Epithelial cell of alveolus of lung (primary cell): ENCODE measurements around the gene DCLRE1C. TPM values are rescaled to one million over a fixed set of nuclear protein-coding genes. Genes with fewer than 3 reads are reported as not detected.

Source experiments
- total RNA-seq: library from RNA; depleted of rRNA; stranded (reverse); fragments of >200 nt; gene quantifications from 2 replicates; pipeline ENCODE4 v1.2.1, GENCODE V29; 2015

The DCLRE1C gene
- total RNA-seq, result 4.6 and 5.7 TPM in 2 replicates

DNA sequence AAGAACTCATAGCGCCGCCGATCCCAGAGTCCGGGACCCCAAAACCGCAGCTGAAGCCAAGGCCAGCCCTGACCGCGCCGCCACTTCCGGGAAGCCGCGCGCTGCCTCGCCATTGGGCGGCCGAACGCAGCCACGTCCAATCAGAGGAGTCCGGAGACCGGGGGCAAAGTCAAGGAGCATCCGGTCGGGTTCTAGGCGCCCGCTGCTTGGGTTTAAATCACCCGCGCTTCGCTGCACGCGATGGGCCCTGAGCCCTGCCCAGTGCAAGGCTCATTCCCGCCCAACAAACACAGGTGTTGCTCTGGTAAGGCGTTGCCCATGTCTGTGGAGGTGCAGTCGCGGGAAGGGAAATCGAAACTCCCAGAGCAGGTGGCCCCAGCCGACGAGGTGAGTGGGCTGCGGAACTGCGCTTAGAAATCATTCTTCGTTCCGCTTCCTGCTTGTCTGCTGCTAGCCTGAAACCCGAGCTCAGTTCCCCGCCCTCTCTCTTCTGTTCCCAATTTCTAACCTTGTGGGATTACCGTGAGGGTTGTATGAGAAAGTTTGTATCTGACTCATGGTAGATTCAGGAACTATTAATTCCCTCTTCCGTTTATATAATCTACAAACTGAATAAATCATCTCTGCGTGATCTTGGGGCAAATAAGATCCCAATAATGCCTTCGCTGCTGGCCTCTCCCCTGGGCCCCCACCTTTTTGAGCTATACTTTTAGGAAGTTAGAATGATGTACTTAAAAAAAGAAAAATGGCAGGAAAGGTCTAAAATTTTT, at the start of gene DCLRE1C:
Gene DCLRE1C (minus strand): TSS at position 96 of the 770 bp plus-strand sequence. CDS start 86 bp downstream, at position 10.

GRCh38 chr10:14959221-14960057, 5.5 kb upstream of the DCLRE1C start, which contains the start of gene MEIG1:
MEIG1 (plus strand) TSS chr10:14959388; CDS start chr10:14966469, 7,081 bp downstream.

DNA sequence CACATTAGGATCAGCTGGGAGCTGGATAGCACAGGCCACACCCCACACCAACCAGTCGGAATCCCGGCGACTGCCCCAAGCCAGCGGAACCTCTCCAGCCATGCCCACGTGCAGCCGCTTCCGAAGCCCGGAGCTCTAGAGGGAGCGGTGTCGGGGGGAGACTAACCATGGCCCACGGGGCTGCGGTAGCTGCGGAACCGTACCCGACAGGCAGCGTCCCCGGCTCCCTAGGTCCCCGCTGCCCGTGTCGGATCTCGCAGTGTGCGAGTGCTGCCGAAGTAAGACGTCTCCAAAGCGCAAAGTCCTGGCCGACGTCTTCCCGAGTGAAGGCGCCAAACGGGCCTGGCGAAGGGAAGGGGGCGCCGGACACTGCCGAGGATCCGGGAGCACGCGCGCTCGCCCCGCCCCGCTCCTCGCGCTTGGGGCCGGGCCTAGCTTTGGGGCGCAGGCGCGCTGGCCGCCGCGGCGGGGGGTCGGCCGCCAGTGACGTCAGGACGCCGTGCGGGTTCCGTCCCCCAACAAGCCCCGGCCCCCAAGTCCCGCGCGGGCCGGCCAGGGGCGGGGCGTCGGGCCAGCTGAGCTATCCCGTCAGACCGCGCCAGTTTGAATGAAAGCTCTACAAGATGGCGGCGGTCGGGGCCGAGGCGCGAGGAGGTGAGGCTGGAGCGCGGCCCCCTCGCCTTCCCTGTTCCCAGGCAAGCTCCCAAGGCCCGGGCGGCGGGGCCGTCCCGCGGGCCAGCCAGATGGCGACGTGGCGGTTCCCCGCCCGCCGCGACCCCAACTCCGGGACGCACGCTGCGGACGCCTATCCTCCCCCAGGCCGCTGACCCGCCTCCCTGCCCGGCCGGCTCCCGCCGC, 75.4 kb downstream of the DCLRE1C start, which contains the start of gene SUV39H2:
Gene SUV39H2 (plus strand): TSS at position 601 of the 858 bp plus-strand sequence. CDS start 23 bp downstream, at position 624.

Other genes with a start within 250 kb of the DCLRE1C start
- gene FAM107B, start 179.2 kb downstream of the DCLRE1C start, total RNA-seq, result 22.1 and 33.1 TPM in 2 replicates
- gene CDNF, start 116.1 kb downstream of the DCLRE1C start, total RNA-seq, result 0.78 and 3.8 TPM in 2 replicates
- 12.4 and 13.5 TPM in 2 replicates for gene HSPA14, start 115.8 kb downstream of the DCLRE1C start, total RNA-seq
- gene MSANTD7, start 115.8 kb downstream of the DCLRE1C start, total RNA-seq, result 10.6 and 12.1 TPM in 2 replicates
- gene SUV39H2, start 75.2 kb downstream of the DCLRE1C start, total RNA-seq, result 6.0 and 13.4 TPM in 2 replicates
- gene MEIG1, start 5.3 kb upstream of the DCLRE1C start, total RNA-seq, result not detected in 2 replicates
- gene OLAH, start 89.8 kb upstream of the DCLRE1C start, total RNA-seq, result 0.65 TPM in 1 of 2 replicates, not detected in the other
- gene ACBD7, start 134.7 kb upstream of the DCLRE1C start, total RNA-seq, result 0.40 and 1.9 TPM in 2 replicates
- 15.4 and 15.8 TPM in 2 replicates for gene RPP38, start 143.3 kb upstream of the DCLRE1C start, total RNA-seq
- gene NMT2, start 214.6 kb upstream of the DCLRE1C start, total RNA-seq, result 14.4 and 19.1 TPM in 2 replicates